Measurements from ENCODE around the gene GABBR2.
"Not testable (repeated sequence)": the region's sequence is repeated elsewhere in the genome, so short reads cannot be mapped to it uniquely, and the experiment has no call there.

GABBR2 gene

GRCh38 chr9:98504298-98505282, 204.1 kb downstream of the GABBR2 start:
- DNase-seq, result no peak

- DNase-seq, result no peak
Observed at GRCh38 chr9:98503867-98504266, 204.9 kb downstream of the GABBR2 start.

DNA sequence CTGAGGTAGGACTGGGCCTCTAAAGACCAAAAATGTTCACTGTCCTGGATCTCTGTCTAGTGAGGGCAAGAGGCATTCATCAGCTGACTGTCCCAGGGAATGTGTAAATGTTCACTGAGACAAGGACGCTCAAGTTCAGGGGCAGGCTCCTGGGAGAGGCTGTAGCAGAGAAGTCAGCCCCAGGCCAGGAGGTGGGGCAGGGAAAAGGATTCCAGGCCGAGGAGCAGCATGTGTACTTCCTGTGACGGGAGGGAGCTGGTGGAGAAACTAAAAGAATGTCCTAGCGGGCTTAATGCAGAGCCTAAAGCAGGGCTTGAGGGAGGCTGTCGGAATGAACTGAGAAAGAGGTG, 205.8 kb downstream of the GABBR2 start:
- DNase-seq, result no peak

GRCh38 chr9:98502311-98502975, 206.3 kb downstream of the GABBR2 start:
- DNase-seq, result no peak

GRCh38 chr9:98501819-98502218, 206.9 kb downstream of the GABBR2 start:
- no peak for DNase-seq

GRCh38 chr9:98501259-98501658, 207.5 kb downstream of the GABBR2 start:
- DNase-seq, result not testable (repeated sequence)

- no peak for DNase-seq
Observed at GRCh38 chr9:98500337-98500919, 208.3 kb downstream of the GABBR2 start.

DNA sequence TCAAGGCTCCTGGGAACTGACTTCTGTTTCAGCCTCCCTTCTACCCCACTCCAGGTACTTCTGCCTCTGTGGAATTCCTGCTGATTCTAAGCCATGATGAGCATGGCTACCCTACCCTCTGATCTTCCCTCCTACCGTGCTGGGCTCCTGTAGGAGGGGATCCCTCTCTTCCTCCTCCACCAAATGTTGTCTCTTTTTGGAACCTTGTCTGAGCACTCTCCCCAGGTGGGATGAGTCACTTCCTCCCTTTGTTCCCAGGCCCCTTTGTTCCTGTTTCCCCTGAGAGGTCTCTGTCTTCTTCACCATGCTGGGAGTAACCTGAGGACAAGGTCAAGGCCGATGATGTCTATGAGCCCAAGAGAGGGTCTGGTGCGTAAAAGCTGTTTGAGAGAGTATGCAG, 213.2 kb downstream of the GABBR2 start:
- DNase-seq, result no peak

DNA sequence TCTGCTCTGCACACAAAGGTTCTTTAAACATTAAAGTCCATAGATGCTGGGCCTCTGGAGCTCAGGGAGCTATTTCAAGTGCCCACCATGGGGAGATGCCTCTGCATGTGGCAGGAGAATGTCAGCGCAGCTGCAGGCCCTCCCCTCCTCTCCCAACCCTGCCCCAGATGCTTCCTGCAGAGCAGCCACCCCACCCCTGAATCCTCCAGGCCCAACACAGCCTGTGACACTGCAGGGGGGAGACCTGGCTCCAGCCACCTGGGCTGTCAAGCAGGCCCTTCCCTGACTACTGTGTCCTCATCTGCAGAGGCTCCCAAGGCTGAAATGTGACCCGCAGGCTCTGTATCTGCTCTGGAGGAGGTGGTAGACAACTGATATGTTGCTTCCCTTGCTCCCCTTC, 213.9 kb downstream of the GABBR2 start:
- DNase-seq, result no peak

DNA sequence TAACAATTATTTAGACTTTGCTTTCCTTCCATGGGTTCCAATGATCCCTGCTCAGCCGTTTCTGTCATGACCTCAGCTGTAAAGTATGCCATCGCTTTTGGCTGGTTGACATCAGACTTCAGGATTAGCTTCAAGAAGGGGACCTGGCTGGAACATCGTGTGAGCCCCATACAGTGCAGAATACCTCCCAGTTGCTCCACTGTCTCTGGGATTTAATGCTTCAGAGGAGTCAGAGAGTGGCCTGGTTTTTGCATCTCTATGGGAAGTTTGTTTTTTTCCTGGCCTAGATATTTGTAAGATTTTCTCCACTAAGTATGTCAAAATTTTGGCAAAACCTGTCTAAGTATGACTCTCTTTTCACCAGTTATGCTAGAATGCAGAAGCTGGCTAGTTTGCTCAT, 216.9 kb downstream of the GABBR2 start:
- DNase-seq, result no peak

GRCh38 chr9:98491231-98491651, 217.5 kb downstream of the GABBR2 start:
- DNase-seq, result no peak

DNA sequence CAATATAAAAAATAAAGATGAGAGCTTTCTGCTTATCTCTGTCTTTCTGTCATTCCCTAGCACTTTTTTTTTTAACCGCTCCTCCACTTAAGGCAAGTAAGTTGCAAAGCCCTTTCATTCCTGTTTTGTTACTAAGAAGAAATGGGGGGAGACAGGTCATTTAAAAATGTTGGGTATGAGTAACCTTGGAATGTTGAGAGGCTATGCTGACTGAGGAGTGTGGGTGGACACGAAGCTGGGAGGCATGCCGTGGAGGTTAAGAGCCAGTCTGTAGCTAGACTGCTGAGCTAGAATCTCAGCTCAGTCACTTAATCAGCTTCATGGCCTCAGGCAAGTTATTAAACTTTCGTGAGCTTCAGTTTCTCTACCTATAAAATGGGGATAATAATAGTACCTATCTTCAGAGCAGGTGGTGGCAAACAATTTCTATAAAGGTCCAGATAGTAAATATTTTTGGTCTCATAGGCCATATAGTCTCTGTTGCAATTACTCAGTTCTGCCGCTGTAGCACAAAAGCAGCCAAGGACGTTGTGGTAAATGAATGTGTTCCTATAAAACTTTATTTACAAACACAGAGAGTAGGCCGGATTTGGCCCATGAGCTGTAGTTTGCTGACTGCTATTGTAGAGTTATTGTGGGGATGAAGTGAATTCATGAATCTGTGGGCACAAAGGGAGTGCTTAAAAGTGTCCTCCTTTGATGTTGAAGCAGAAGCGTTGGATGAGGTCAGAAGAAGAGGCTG, 220.0 kb downstream of the GABBR2 start:
- DNase-seq, result no peak

GRCh38 chr9:98485706-98486105, 223.0 kb downstream of the GABBR2 start:
- no peak for DNase-seq

DNA sequence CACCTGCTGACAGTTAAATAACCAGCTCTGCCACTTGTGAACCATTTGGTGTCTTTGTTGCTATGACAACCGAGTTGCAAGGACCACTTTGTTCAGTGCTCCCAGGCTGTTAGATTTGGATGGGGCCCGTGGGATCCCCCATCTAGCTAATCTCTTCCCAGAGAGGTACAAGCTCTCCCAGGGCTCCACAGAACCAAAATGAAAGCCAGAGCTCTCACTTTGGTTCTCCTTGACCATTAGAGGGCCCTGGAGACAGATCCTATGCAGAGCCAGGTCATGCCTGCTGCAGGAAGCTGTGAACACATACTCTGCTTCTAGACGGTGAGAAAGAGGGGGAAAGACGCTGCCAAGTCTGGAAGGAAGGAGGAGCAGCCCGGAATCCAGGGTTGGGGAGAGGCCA, 224.6 kb downstream of the GABBR2 start:
- no peak for DNase-seq

DNA sequence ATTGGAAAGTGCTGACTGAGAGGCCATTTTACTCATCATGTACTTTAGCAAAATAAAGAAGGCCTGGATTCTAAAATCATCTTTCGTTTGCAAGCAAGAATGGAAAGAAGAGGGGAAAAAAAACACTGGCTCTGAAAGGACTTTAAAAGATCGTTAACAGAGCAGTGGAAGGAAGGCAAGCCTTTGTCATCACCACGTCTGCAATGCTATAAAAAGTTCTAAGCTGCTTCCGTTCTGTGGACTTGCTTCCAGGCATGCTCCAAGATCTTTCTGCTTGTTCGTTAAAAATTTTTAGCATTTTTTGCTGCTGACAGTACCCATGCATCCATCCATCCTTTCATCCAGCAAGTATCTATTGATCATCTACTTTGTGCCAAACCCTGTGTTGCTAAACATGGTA, 226.5 kb downstream of the GABBR2 start:
- DNase-seq, result no peak

DNA sequence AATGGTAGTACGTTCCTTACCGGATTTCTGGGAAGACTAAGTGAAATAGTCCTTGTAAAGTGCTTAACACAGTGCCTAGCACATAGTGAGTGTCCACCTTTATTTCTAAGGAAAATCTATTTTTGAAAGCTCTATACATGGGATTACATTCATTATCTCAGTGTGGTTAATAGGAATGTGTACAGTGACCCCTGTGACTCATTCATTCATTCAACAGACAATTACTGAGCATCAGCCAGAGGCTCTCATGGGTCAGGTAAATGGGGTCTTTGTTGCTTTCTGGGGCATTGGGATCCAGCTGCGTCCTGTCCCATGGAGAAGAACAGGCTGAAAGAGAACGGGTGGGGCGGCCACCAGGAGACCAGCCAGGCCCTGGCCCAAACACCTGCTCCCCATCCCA, 227.1 kb downstream of the GABBR2 start:
- DNase-seq, result no peak

- no peak for DNase-seq
Observed at GRCh38 chr9:98479967-98480847, 228.5 kb downstream of the GABBR2 start.

DNA sequence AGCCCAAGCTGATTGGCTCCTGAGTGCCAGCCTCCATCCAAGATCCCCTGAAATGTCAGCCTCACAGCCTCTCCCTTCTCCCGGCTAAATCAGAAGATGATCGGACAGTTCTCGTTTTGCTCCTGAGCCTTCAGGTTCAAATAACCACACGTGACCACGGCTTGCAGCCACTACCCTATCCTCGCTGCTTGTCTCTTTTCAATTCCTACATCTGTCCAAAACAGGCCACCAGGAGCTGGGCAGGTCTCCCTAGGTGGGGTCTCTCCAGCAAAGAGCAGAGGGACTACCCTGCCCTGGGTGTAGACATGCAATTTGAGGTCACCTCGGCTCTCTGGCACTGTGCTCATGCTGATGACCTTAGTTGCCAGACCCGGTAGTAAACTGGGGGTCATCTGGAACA, 229.3 kb downstream of the GABBR2 start:
- no peak for DNase-seq

DNA sequence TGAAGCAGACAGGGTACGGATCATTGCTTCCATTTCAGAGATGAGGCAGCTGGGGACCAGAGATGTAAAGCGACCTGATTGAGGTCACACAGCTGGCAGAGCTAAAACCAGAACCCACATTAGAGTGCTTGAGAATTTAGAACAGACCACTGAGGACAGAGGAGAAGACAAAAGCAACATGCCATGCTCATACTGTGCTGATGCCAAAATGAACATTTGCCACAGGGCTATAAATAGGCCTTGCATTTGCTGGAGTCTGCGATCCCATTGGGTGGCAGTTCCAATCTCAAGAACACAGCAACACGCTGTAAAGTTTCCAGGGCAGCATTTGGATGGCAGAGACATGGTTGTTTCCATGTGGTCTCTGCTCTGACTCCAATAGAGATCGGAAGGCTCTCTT, 230.9 kb downstream of the GABBR2 start:
- DNase-seq, result no peak

DNA sequence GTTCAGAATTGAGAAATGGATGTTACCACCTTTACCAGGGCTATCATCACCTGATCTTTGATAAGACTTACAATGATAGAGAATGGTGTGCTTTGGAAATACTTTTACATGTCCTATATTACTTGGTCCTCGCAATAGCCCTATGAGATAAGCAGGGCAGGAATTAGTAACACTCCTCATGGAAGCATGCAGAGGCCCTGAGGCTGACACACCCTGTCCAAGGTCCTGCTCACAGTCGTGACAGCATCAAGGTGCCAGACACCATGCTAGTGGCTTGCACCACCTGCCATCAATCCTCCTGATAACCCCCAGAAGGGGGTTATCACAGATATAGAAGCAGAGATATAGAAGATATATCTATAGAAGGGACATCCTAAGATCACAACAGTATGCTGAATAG, 236.5 kb downstream of the GABBR2 start:
- no peak for DNase-seq

DNA sequence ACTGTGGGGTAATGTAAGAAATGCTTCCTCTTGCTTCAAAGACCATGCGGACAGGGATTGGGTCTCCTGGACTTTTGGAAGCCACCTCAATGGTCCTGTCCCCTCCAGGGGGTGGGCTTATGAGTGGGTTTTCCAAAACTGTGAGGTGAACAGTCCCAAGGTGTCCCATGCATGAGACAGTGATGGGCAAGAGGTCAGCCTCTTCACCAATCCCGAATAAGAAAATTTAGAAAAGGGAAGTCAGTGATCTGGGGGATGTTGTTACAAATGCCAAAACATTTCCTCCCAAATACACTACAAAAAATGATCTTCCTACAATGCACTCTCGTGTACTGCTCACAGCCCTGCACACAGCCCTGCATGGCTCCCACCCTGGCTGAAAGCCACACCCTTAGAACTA, 237.6 kb downstream of the GABBR2 start:
- DNase-seq, result no peak

- DNase-seq, result no peak
Observed at GRCh38 chr9:98468567-98469239, 240.0 kb downstream of the GABBR2 start.

Measured in activated gamma-delta T cell treated with Interleukin-2 at 50 U/mL for 16 hours (primary cell).